Measurements from ENCODE around the gene DNER. TPM values are rescaled to one million over a fixed set of nuclear protein-coding genes. Genes with fewer than 3 reads are reported as not detected.

The DNER gene
- total RNA-seq, 1 experiment from 2014 or later, result not detected

DNA sequence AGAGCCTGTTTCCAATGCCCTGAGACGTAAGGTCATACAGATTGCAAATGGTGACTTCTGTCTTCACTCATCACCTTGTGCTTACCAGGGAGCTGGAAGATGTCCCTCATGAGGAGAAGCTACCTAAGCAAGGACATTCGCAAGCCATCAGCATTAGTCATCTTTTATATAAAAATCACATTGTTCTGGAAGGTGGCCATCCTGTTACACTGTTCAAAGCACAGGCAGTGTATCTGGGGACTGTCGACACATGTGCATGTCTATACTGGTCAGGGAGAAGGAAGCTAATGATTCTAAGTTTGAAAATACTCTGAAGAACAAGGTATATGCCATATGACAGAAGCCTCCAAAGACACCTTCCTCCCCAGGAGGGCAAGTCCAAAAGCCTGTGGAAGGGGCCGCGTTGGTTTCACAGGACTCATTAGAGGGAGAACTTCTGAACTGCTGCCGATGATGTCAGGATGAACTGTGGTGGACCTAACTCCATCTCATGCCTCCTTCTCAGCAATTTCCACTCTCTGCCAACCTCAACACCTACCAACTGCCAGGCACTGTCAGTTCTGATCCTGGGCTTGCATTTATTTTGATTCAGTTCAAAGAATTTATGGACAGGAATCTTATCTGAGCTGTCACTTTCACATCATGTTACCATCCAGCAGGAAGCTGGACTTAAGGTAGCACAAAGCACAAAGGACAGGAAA lies 39.4 kb downstream of the DNER start:
- H3K27ac ChIP-seq (ENCODE audit: low read length), result no peak overlapping the region
- H3K27me3 ChIP-seq (ENCODE audit: low read length), result no peaks in the 10 kb centered on the region
- no peaks in the 10 kb centered on the region for H3K9me3 ChIP-seq (ENCODE audit: low read length)
- no peak overlapping the region for H3K9ac ChIP-seq (ENCODE audit: low read length)
- no peak for DNase-seq
- no peaks in the 10 kb centered on the region for H4K20me1 ChIP-seq (ENCODE audit: insufficient read depth, low read depth, low read length)
- H3K9me2 ChIP-seq (replicated peaks; ENCODE audit: insufficient read depth, low read length), result no peaks in the 10 kb centered on the region
- no peaks in the 10 kb centered on the region for H3K36me3 ChIP-seq (ENCODE audit: insufficient read depth, low read length)
- H2AFZ ChIP-seq (ENCODE audit: low read length), result no peak overlapping the region
- H3K4me1 ChIP-seq (ENCODE audit: low read length), result no peaks in the 10 kb centered on the region
- no peak overlapping the region for H3K4me3 ChIP-seq (ENCODE audit: low read length)
- no peaks in the 10 kb centered on the region for H3K79me2 ChIP-seq (ENCODE audit: low read length)
- H3K4me2 ChIP-seq (ENCODE audit: low read depth, low read length, poor library complexity, severe bottlenecking), result no peak overlapping the region

- H3K27ac ChIP-seq (ENCODE audit: low read length), result no peak overlapping the region
- no peaks in the 10 kb centered on the region for H3K79me2 ChIP-seq (ENCODE audit: low read length)
- H3K4me1 ChIP-seq (ENCODE audit: low read length), result no peaks in the 10 kb centered on the region
- H3K9me2 ChIP-seq (replicated peaks; ENCODE audit: insufficient read depth, low read length), result no peaks in the 10 kb centered on the region
- H3K4me3 ChIP-seq (ENCODE audit: low read length), result no peak overlapping the region
- H3K9me3 ChIP-seq (ENCODE audit: low read length), result no peaks in the 10 kb centered on the region
- H3K27me3 ChIP-seq (ENCODE audit: low read length), result no peaks in the 10 kb centered on the region
- H3K36me3 ChIP-seq (ENCODE audit: insufficient read depth, low read length), result no peaks in the 10 kb centered on the region
- no peaks in the 10 kb centered on the region for H4K20me1 ChIP-seq (ENCODE audit: insufficient read depth, low read depth, low read length)
- no peak for DNase-seq
- no peak overlapping the region for H2AFZ ChIP-seq (ENCODE audit: low read length)
- no peak overlapping the region for H3K4me2 ChIP-seq (ENCODE audit: low read depth, low read length, poor library complexity, severe bottlenecking)
- H3K9ac ChIP-seq (ENCODE audit: low read length), result no peak overlapping the region
These were observed 40.7 kb downstream of the DNER start for GRCh38 chr2:229673676-229674075.

- no peak overlapping the region for H3K4me3 ChIP-seq (ENCODE audit: low read length)
- no peaks in the 10 kb centered on the region for H3K9me3 ChIP-seq (ENCODE audit: low read length)
- no peak overlapping the region for H3K4me2 ChIP-seq (ENCODE audit: low read depth, low read length, poor library complexity, severe bottlenecking)
- H3K9me2 ChIP-seq (replicated peaks; ENCODE audit: insufficient read depth, low read length), result no peaks in the 10 kb centered on the region
- no peaks in the 10 kb centered on the region for H4K20me1 ChIP-seq (ENCODE audit: insufficient read depth, low read depth, low read length)
- H3K79me2 ChIP-seq (ENCODE audit: low read length), result no peaks in the 10 kb centered on the region
- no peak overlapping the region for H3K9ac ChIP-seq (ENCODE audit: low read length)
- H3K27ac ChIP-seq (ENCODE audit: low read length), result no peak overlapping the region
- H3K4me1 ChIP-seq (ENCODE audit: low read length), result no peaks in the 10 kb centered on the region
- H3K27me3 ChIP-seq (ENCODE audit: low read length), result no peaks in the 10 kb centered on the region
- H2AFZ ChIP-seq (ENCODE audit: low read length), result no peak overlapping the region
- no peak for DNase-seq
- no peaks in the 10 kb centered on the region for H3K36me3 ChIP-seq (ENCODE audit: insufficient read depth, low read length)
These were observed 42.3 kb downstream of the DNER start for GRCh38 chr2:229672021-229672420.

DNA sequence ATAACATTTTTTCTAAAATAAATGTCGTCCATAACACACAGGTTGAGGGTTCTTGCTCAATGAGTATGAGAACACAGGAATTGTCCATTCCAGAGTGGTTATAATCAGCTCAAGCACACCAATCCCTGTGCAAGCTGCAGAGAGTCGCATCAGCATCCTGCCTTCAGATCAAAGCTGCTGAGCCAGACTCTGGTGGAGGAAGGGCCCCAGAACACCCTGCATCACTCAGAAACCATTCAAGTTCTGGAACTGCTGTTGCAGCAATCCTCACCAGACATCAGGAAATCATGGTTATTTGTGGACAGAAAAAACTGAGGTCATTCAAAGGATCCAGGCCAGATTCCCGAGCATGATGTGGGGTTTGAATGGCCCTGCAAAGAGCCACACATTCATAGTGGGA lies 44.5 kb downstream of the DNER start:
- Histone ChIP-seq H3K27ac (ENCODE audit: low read length) (no peak overlapping the region), H2AFZ (ENCODE audit: low read length) (no peak overlapping the region), H3K4me1 (ENCODE audit: low read length) (no peaks in the 10 kb centered on the region), H3K4me2 (ENCODE audit: low read depth, low read length, poor library complexity, severe bottlenecking) (no peak overlapping the region), H3K9me3 (ENCODE audit: low read length) (no peaks in the 10 kb centered on the region), H4K20me1 (ENCODE audit: insufficient read depth, low read depth, low read length) (no peaks in the 10 kb centered on the region), H3K9me2 (replicated peaks; ENCODE audit: insufficient read depth, low read length) (no peaks in the 10 kb centered on the region), H3K27me3 (ENCODE audit: low read length) (no peaks in the 10 kb centered on the region), H3K79me2 (ENCODE audit: low read length) (no peaks in the 10 kb centered on the region), H3K4me3 (ENCODE audit: low read length) (no peak overlapping the region), H3K36me3 (ENCODE audit: insufficient read depth, low read length) (no peaks in the 10 kb centered on the region), H3K9ac (ENCODE audit: low read length) (no peak overlapping the region)
- DNase-seq, result no peak

GRCh38 chr2:229666811-229667210 lies 47.5 kb downstream of the DNER start:
- Histone ChIP-seq H2AFZ (ENCODE audit: low read length) (no peak overlapping the region), H3K9me2 (replicated peaks; ENCODE audit: insufficient read depth, low read length) (no peaks in the 10 kb centered on the region), H3K9me3 (ENCODE audit: low read length) (no peaks in the 10 kb centered on the region), H3K4me3 (ENCODE audit: low read length) (no peak overlapping the region), H3K4me1 (ENCODE audit: low read length) (no peaks in the 10 kb centered on the region), H3K79me2 (ENCODE audit: low read length) (no peaks in the 10 kb centered on the region), H3K36me3 (ENCODE audit: insufficient read depth, low read length) (no peaks in the 10 kb centered on the region), H3K9ac (ENCODE audit: low read length) (no peak overlapping the region), H3K27ac (ENCODE audit: low read length) (no peak overlapping the region), H4K20me1 (ENCODE audit: insufficient read depth, low read depth, low read length) (no peaks in the 10 kb centered on the region), H3K27me3 (ENCODE audit: low read length) (no peaks in the 10 kb centered on the region), H3K4me2 (ENCODE audit: low read depth, low read length, poor library complexity, severe bottlenecking) (no peak overlapping the region)
- DNase-seq, result no peak

DNA sequence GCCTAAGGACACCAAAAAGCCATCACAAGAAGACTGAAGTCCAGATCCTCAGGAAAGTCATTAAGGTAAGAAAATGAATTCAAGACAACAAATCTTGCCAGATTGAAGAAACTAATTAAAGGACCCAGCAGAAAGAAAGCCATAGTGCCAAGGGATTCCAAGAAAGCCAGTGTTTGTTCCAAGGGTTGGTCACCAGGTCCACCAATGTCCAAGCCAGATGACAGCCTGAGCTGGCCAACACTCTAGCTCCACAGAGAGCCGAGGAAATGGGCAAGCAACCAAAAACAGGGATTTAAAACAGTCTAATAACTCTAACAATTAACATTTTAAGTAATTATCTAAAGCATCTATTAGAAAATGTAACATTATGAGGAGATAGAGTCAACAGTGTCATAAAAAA lies 49.2 kb downstream of the DNER start:
- Histone ChIP-seq H3K9ac (ENCODE audit: low read length) (no peak overlapping the region), H3K27me3 (ENCODE audit: low read length) (no peaks in the 10 kb centered on the region), H4K20me1 (ENCODE audit: insufficient read depth, low read depth, low read length) (no peaks in the 10 kb centered on the region), H3K9me2 (replicated peaks; ENCODE audit: insufficient read depth, low read length) (no peaks in the 10 kb centered on the region), H3K4me1 (ENCODE audit: low read length) (no peaks in the 10 kb centered on the region), H3K79me2 (ENCODE audit: low read length) (no peaks in the 10 kb centered on the region), H3K4me3 (ENCODE audit: low read length) (no peak overlapping the region), H3K27ac (ENCODE audit: low read length) (no peak overlapping the region), H3K9me3 (ENCODE audit: low read length) (no peaks in the 10 kb centered on the region), H3K4me2 (ENCODE audit: low read depth, low read length, poor library complexity, severe bottlenecking) (no peak overlapping the region), H2AFZ (ENCODE audit: low read length) (no peak overlapping the region), H3K36me3 (ENCODE audit: insufficient read depth, low read length) (no peaks in the 10 kb centered on the region)
- DNase-seq, result no peak

GRCh38 chr2:229661478-229661877 lies 52.9 kb downstream of the DNER start:
- no peak for DNase-seq
- H3K9ac ChIP-seq (ENCODE audit: low read length), result no peak overlapping the region
- H4K20me1 ChIP-seq (ENCODE audit: insufficient read depth, low read depth, low read length), result no peaks in the 10 kb centered on the region
- no peaks in the 10 kb centered on the region for H3K9me2 ChIP-seq (replicated peaks; ENCODE audit: insufficient read depth, low read length)
- H3K4me3 ChIP-seq (ENCODE audit: low read length), result no peak overlapping the region
- no peak overlapping the region for H3K27ac ChIP-seq (ENCODE audit: low read length)
- no peaks in the 10 kb centered on the region for H3K9me3 ChIP-seq (ENCODE audit: low read length)
- H3K79me2 ChIP-seq (ENCODE audit: low read length), result no peaks in the 10 kb centered on the region
- H3K36me3 ChIP-seq (ENCODE audit: insufficient read depth, low read length), result no peaks in the 10 kb centered on the region
- no peaks in the 10 kb centered on the region for H3K27me3 ChIP-seq (ENCODE audit: low read length)
- no peak overlapping the region for H3K4me2 ChIP-seq (ENCODE audit: low read depth, low read length, poor library complexity, severe bottlenecking)
- H2AFZ ChIP-seq (ENCODE audit: low read length), result no peak overlapping the region
- no peaks in the 10 kb centered on the region for H3K4me1 ChIP-seq (ENCODE audit: low read length)

GRCh38 chr2:229660951-229661350 lies 53.4 kb downstream of the DNER start:
- H3K4me3 ChIP-seq (ENCODE audit: low read length), result no peak overlapping the region
- H3K79me2 ChIP-seq (ENCODE audit: low read length), result no peaks in the 10 kb centered on the region
- no peak overlapping the region for H2AFZ ChIP-seq (ENCODE audit: low read length)
- DNase-seq, result no peak
- no peaks in the 10 kb centered on the region for H3K27me3 ChIP-seq (ENCODE audit: low read length)
- no peak overlapping the region for H3K9ac ChIP-seq (ENCODE audit: low read length)
- no peak overlapping the region for H3K4me2 ChIP-seq (ENCODE audit: low read depth, low read length, poor library complexity, severe bottlenecking)
- H3K4me1 ChIP-seq (ENCODE audit: low read length), result no peaks in the 10 kb centered on the region
- no peak overlapping the region for H3K27ac ChIP-seq (ENCODE audit: low read length)
- no peaks in the 10 kb centered on the region for H3K9me2 ChIP-seq (replicated peaks; ENCODE audit: insufficient read depth, low read length)
- no peaks in the 10 kb centered on the region for H3K9me3 ChIP-seq (ENCODE audit: low read length)
- no peaks in the 10 kb centered on the region for H4K20me1 ChIP-seq (ENCODE audit: insufficient read depth, low read depth, low read length)
- no peaks in the 10 kb centered on the region for H3K36me3 ChIP-seq (ENCODE audit: insufficient read depth, low read length)

All from Karpas-422 (cell line).